HEK293T (cell line): ENCODE measurements around the gene ZNF536.

ENCODE experiments used
- BHLHE40 ChIP-seq: fragments of 450-650 bp; IDR thresholded peaks from 2 replicates; pipeline ENCODE4 v1.6.1; 2016; ENCODE audit warnings: mild to moderate bottlenecking, moderate library complexity, borderline replicate concordance
- ELF4 ChIP-seq: fragments of 450-650 bp; IDR thresholded peaks from 2 replicates; pipeline ENCODE4 v1.6.1; 2017; ENCODE audit warnings: antibody characterized with exemption
- FOXA1 ChIP-seq: fragments of 450-650 bp; IDR thresholded peaks from 2 replicates; pipeline ENCODE4 v1.6.1; 2016; ENCODE audit warnings: mild to moderate bottlenecking
- FOXK2 ChIP-seq: fragments of 450-650 bp; IDR thresholded peaks from 2 replicates; pipeline ENCODE4 v1.6.1; 2016; ENCODE audit warnings: mild to moderate bottlenecking
- L3MBTL2 ChIP-seq: fragments of 450-650 bp; conservative IDR thresholded peaks from 2 replicates; pipeline ENCODE4 v1.6.1; 2016; ENCODE audit warnings: mild to moderate bottlenecking
- LEF1 ChIP-seq: fragments of 450-650 bp; IDR thresholded peaks from 2 replicates; pipeline ENCODE4 v1.6.1; 2017; ENCODE audit warnings: mild to moderate bottlenecking, borderline replicate concordance
- NFRKB ChIP-seq: fragments of 450-650 bp; IDR thresholded peaks from 2 replicates; pipeline ENCODE4 v1.6.1; 2016; ENCODE audit warnings: mild to moderate bottlenecking, moderate library complexity
- SP1 ChIP-seq: fragments of 450-650 bp; IDR thresholded peaks from 2 replicates; pipeline ENCODE4 v1.6.1; 2017
- SUZ12 ChIP-seq: fragments of 450-650 bp; IDR thresholded peaks from 2 replicates; pipeline ENCODE4 v1.6.1; 2016; ENCODE audit warnings: mild to moderate bottlenecking
- TARDBP ChIP-seq: fragments of 450-650 bp; IDR thresholded peaks from 2 replicates; pipeline ENCODE4 v1.6.1; 2016
- TF ChIP-seq, protein P1 (sequence below): fragments of 450-650 bp; IDR thresholded peaks from 2 replicates; pipeline ENCODE4 v1.6.1; 2016

GRCh38 chr19:30593356-30593755 lies 221.2 kb downstream of the ZNF536 start:
- TF ChIP-seq BHLHE40: no peak
- no peak for TF ChIP-seq NFRKB
- no peak for TF ChIP-seq FOXA1
- no peak for TF ChIP-seq LEF1
- no peak for TF ChIP-seq ELF4
- TF ChIP-seq FOXK2: no peak
- TF ChIP-seq TARDBP: no peak
- TF ChIP-seq SP1: no peak
- no peak for TF ChIP-seq L3MBTL2
- TF ChIP-seq SUZ12: no peak
- TF ChIP-seq, protein P1, sequence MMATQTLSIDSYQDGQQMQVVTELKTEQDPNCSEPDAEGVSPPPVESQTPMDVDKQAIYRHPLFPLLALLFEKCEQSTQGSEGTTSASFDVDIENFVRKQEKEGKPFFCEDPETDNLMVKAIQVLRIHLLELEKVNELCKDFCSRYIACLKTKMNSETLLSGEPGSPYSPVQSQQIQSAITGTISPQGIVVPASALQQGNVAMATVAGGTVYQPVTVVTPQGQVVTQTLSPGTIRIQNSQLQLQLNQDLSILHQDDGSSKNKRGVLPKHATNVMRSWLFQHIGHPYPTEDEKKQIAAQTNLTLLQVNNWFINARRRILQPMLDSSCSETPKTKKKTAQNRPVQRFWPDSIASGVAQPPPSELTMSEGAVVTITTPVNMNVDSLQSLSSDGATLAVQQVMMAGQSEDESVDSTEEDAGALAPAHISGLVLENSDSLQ: no peak
